SH-SY5Y (cell line): Measurements from ENCODE around the gene TM7SF3.

ENCODE experiments used
- GATA2 ChIP-seq: IDR thresholded peaks from 2 replicates; pipeline ENCODE4 v1.6.1; 2011; ENCODE audit warnings: mild to moderate bottlenecking, low read depth, low read length
- GATA3 ChIP-seq: IDR thresholded peaks from 2 replicates; pipeline ENCODE4 v1.6.1; 2011; ENCODE audit warnings: low read depth, mild to moderate bottlenecking, low read length, moderate library complexity

Gene TM7SF3, protein sequence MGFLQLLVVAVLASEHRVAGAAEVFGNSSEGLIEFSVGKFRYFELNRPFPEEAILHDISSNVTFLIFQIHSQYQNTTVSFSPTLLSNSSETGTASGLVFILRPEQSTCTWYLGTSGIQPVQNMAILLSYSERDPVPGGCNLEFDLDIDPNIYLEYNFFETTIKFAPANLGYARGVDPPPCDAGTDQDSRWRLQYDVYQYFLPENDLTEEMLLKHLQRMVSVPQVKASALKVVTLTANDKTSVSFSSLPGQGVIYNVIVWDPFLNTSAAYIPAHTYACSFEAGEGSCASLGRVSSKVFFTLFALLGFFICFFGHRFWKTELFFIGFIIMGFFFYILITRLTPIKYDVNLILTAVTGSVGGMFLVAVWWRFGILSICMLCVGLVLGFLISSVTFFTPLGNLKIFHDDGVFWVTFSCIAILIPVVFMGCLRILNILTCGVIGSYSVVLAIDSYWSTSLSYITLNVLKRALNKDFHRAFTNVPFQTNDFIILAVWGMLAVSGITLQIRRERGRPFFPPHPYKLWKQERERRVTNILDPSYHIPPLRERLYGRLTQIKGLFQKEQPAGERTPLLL

GRCh38 chr12:27014085-27014858 lies at the start of gene TM7SF3:
TSS of gene TM7SF3 (minus strand) at chr12:27014384. CDS start at chr12:27014168, 216 bp downstream.
- TF ChIP-seq GATA3, result no peak

DNA sequence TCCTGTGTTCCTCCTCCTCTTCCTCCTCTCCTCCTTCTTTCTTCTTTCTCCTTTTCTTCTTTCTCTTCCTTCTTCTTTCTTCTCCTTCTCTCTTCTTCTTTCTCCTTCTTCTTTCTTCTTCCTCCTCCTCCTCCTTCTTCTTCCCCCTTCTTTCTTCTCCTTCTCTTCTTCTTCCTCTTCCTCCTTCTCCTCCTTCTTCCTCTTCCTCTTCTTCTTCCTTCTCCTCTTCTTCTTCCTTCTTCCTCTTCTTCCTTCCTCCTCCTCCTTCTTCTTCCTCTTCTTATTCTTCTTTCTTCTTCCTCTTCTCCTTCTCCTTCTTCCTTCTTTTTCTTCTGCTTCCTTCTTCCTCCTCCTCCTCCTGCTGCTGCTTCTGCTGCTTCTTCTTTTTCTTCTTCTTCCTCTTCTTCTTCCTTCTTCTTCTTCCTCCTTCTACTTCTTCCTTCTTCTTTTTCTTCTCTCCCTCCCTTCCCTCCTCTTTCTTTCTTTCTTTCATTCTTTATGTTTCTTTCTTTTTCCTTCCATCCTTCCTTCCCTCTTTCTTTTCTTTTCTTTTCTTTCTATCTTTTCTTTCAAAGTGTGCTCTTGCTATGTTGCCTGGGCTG lies 49.2 kb upstream of the TM7SF3 start:
- TF ChIP-seq GATA2 (no peak), GATA3 (no peak)

DNA sequence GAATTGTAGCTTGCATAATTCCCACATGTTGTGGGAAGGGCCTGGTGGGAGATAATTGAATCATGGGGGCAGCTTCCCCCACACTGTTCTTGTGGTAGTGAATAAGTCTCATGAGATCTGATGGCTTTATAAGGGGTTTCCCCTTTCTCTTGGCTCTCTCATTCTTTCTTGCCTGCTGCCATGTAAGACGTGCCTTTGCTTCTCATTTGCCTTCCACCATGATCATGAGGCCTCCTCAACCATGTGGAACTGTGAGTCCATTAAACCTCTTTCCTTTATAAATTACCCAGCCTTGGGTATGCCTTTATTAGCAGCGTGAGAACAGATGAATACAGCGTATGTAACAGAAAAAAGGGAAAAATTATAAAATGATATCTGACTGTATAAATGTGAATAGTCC lies 47.1 kb upstream of the TM7SF3 start:
- TF ChIP-seq GATA2 (no peak), GATA3 (no peak)

GRCh38 chr12:27060740-27061139 lies 46.6 kb upstream of the TM7SF3 start:
- no peak for TF ChIP-seq GATA3
- no peak for TF ChIP-seq GATA2

- no peak for TF ChIP-seq GATA3
- TF ChIP-seq GATA2, result no peak
Observed at GRCh38 chr12:27057543-27057942, 43.4 kb upstream of the TM7SF3 start.

DNA sequence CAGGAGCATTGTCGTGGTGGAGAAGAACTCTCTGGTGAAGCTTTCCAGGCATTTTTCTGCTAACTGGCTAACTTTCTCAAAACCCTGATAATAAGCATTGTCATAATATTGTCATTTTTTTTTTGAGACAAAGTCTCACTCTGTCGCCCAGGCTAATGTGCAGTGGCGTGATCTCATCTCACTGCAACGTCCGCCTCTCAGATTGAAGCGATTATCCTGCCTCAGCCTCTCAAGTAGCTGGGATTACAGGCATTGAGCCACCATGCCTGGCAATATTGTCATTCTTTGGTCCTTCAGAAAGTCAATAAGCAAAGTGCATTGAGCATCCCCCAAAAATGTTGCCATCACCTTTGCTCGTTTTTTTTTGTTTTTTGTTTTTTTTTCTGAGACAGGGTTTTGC lies 41.8 kb upstream of the TM7SF3 start:
- TF ChIP-seq GATA2 (no peak), GATA3 (no peak)

DNA sequence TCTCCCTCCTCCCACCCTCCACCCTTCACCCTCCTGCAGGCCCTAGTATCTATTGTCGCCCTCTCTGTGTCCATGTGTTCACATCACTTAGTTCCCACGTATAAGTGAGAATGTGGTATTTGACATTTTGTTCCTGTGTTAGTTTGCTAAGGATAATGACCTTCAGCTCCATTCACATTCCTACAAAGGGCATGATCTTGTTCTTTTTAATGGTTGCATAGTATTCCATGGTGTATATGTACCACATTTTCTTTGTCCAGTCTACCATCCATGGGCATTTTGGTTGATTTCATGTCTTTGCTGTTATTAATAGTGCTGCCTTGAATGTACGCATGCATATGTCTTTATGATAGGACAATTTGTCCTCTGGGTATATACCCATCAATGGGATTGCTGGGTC lies 38.6 kb upstream of the TM7SF3 start:
- TF ChIP-seq GATA3, result no peak
- no peak for TF ChIP-seq GATA2

DNA sequence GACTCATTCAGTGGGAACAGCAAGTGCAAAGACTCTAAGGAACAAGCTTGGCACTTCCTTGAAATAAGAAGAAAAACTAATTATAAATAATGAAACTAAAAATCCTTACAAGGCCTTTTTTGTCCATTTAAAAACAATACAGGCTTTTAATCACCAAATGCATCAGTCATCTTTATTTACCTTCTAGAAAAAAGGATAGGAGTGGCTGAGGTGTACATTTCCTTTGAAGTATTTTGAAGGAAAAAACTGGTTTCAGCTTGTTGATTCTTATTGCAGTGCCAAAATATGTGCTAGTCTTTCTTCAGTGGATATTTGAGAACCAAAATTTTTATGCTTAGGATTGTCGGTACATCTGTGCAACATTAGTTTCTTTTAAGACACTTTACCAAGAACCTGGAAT lies 38.0 kb upstream of the TM7SF3 start:
- TF ChIP-seq GATA2 (no peak), GATA3 (no peak)

DNA sequence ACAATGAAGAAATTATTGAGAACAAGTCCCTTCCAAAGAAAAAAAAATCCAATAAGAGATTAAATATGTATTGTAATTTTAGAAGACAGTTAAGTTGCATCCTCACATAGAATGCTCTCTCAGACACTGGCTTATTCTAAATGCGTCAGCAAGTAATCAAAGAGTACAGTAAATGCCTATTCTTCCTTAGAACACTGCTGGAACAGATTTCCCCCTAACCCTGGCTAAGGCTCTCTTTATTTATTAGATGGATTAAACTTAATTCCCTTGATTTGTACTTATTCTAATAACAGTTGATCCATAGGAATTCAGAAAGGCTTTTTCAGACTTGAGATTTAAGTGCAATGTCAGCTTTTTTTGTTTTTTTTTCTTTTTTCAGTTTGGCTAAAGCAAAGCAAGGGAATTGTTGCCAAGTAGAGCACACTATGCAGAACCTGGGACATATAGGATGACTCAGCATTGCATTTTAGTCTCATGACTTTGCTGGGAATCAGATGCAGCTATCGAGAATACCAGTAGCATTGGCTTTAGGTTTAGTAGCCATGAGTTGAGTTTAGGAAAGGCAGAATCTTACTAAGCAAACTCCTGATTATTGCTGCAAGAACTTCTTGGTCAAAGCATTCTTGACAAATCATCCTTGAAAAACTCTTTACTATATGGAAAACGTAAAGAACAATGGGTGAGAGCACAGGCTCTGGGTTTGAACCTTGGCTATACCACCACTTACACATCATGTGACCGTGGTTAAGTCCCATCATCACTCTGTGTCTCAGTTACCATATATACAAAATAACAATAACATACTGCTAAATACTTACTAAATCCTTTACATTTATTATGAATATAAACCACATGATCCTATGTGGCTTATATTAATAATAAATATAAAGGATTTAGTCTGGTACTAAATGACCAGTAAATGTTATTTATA lies 34.9 kb upstream of the TM7SF3 start:
- TF ChIP-seq GATA3, result no peak
- no peak for TF ChIP-seq GATA2

DNA sequence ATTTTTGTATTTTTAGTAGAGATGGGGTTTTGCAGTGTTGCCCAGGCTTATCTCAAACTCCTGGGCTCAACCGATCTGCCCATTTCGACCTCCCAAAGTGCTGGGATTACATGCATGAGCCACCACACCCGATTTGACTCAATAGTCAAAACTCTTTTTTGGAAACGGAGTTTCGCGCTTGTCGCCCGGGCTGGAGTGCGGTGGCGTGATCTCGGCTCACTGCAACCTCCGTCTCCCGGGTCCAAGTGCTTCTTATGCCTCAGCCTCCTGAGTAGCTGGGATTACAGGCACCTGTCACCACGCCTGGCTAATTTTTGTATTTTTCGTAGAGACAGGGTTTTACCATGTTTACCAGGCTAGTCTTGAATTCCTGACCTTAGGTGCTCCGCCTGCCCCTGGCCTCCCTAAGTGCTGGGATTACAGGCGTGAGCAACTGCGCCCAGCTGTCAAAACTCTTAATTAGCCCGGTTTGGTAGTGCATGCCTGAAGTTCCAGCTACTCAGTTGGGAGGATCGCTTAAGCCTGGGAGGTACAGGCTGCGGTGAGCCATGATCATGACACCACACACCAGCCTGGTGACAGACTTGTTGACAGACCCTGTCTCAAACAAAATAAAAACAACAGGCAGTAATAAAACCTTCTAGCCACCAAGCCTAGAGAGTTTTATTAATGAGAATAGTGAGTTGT lies 20.6 kb upstream of the TM7SF3 start:
- TF ChIP-seq GATA2 (no peak), GATA3 (no peak)

- TF ChIP-seq GATA3 (no peak), GATA2 (no peak)
Observed at GRCh38 chr12:27032679-27033078, 18.5 kb upstream of the TM7SF3 start.

GRCh38 chr12:27031531-27031930 lies 17.3 kb upstream of the TM7SF3 start:
- TF ChIP-seq GATA3, result no peak
- no peak for TF ChIP-seq GATA2

DNA sequence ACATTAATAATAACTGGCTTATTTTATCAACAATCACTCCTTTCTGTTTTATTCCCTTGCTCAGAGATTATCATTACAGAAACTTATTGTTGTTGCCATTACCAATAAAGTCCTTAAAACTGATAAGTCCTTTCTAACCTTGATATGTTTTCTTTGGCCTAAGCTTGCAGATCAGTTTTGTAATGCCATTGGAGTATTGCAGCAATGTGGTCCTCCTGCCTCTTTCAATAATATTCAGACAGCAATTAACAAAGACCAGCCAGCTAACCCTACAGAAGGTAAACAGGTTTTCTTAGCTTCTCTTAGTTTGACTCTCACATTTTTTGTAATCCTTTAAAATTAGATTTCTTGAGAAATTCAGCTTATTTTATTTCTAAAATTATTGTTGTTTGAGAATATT lies 12.1 kb upstream of the TM7SF3 start:
- TF ChIP-seq GATA3, result no peak
- TF ChIP-seq GATA2, result no peak

- TF ChIP-seq GATA3 (no peak), GATA2 (no peak)
Observed at GRCh38 chr12:27025116-27025515, 10.9 kb upstream of the TM7SF3 start.

- TF ChIP-seq GATA3 (no peak), GATA2 (no peak)
Observed at GRCh38 chr12:27024291-27024690, 10.1 kb upstream of the TM7SF3 start.
